Right ventricle myocardium superior (tissue), 1 donor: ENCODE measurements around the gene RTL1. TPM values are rescaled to one million over a fixed set of nuclear protein-coding genes. Genes with fewer than 3 reads are reported as not detected.

Experiments used
- ATAC-seq: fragments of 200-7000 bp; cut with Tn5 transposase; one replicate; pipeline ENCODE4 v1.9.1; 2020; ENCODE audit warnings: mild to moderate bottlenecking; ENCODE audit not compliant: poor library complexity
- DNase-seq: peaks from one replicate; pipeline ENCODE4 v3.0.0-alpha.2; 2020
- intact Hi-C: fragments of 100-400 bp; cut with DNase I; formaldehyde crosslinking; loops from one replicate; pipeline ENCODE4 v1.11.2; 2022
- total RNA-seq: library from RNA; stranded (reverse); fragmentation: NEBNext Ultra II Directional; extraction: Animal tissue kit (Norgen Biotek cat#: 25700); gene quantifications from one replicate; pipeline ENCODE4 v1.2.1, GENCODE V29; 2021
- donor health status: DM: no; HTN: yes; CAD: no; lungs with severe emphysema.

Gene RTL1
- total RNA-seq, 1 donor from 2014 or later, result not detected

GRCh38 chr14:100885196-100885595 is 18.3 kb downstream of the RTL1 start:
- DNase-seq (peak; percentile 12), ATAC-seq (no peak)
- intact Hi-C loops, result no loop called here

- intact Hi-C loops, result no loop called here
- ATAC-seq, result no peak
- no peak for DNase-seq
These were observed 19.1 kb downstream of the RTL1 start for GRCh38 chr14:100884456-100884855.

- intact Hi-C loops, result no loop called here
- ATAC-seq (no peak), DNase-seq (peak; percentile 17)
These were observed 19.8 kb downstream of the RTL1 start for GRCh38 chr14:100883789-100884101.

GRCh38 chr14:100882991-100883788 is 20.3 kb downstream of the RTL1 start:
- intact Hi-C loops, result no loop called here
- ATAC-seq, result no peak
- DNase-seq, result peak; percentile 33

GRCh38 chr14:100882026-100882967 is 21.2 kb downstream of the RTL1 start:
- ATAC-seq, result no peak
- intact Hi-C loops, result no loop called here
- peak; percentile 22 for DNase-seq

- intact Hi-C loops, result no loop called here
- no peak for ATAC-seq
- peak; percentile 16 for DNase-seq
These were observed 22.1 kb downstream of the RTL1 start for GRCh38 chr14:100881211-100882025.

- DNase-seq (peak; percentile 30), ATAC-seq (no peak)
- intact Hi-C loops, result no loop called here
These were observed 23.0 kb downstream of the RTL1 start for GRCh38 chr14:100880271-100881101.

GRCh38 chr14:100879782-100880181 is 23.7 kb downstream of the RTL1 start:
- DNase-seq (peak; percentile 13), ATAC-seq (no peak)
- intact Hi-C loops, result no loop called here

- intact Hi-C loops, result no loop called here
- DNase-seq, result peak; percentile 15
- no peak for ATAC-seq
These were observed 24.3 kb downstream of the RTL1 start for GRCh38 chr14:100879194-100879593.

- intact Hi-C loops, result no loop called here
- DNase-seq, result peak; percentile 30
- ATAC-seq, result no peak
These were observed 25.0 kb downstream of the RTL1 start for GRCh38 chr14:100878271-100879146.

GRCh38 chr14:100875861-100876590 is 27.5 kb downstream of the RTL1 start:
- peak; percentile 25 for DNase-seq
- no peak for ATAC-seq
- intact Hi-C loops, result no loop called here

- intact Hi-C loops, result no loop called here
These were observed 28.4 kb downstream of the RTL1 start for GRCh38 chr14:100875126-100875525.

GRCh38 chr14:100874411-100875091 is 29.0 kb downstream of the RTL1 start:
- no peak for ATAC-seq
- intact Hi-C loops, result no loop called here
- peak; percentile 8 for DNase-seq

More at GRCh38 chr14:100875126-100875525, 28.4 kb downstream of the RTL1 start:
- DNase-seq (peak; percentile 27), ATAC-seq (no peak)

GRCh38 chr14:100874051-100874410 is 29.5 kb downstream of the RTL1 start:
- intact Hi-C loops, result no loop called here
- no peak for ATAC-seq
- peak; percentile 8 for DNase-seq

GRCh38 chr14:100873096-100873482 is 30.4 kb downstream of the RTL1 start:
- intact Hi-C loops, result no loop called here
- ATAC-seq (no peak), DNase-seq (peak; percentile 8)
